HG03520 (cell line): ENCODE measurements around the gene IFNL3.

Experiments used
- ATAC-seq: cut with Tn5 transposase; IDR thresholded peaks from one replicate; pipeline ENCODE4 v1.9.1; 2021; ENCODE audit warnings: mild to moderate bottlenecking, moderate library complexity; ENCODE audit not compliant: unreplicated experiment

IFNL3 gene

GRCh38 chr19:39194832-39195542 lies 49.8 kb downstream of the IFNL3 start:
- no peak for ATAC-seq

- no peak for ATAC-seq
Measured at GRCh38 chr19:39193803-39194202, 51.0 kb downstream of the IFNL3 start.
